GM12878 (cell line): ENCODE measurements around the gene HRG. TPM values are rescaled to one million over a fixed set of nuclear protein-coding genes. Genes with fewer than 3 reads are reported as not detected.

Source experiments
- ATAC-seq: fragments of 200-7000 bp; cut with Tn5 transposase; 3 replicates; pipeline ENCODE4 v1.9.1; 2020; ENCODE audit warnings: mild to moderate bottlenecking, moderate library complexity
- BruUV-seq: library from RNA; stranded (reverse); fragments of 400-500 nt; replicated peaks from 2 replicates; lab custom pipeline; 2021; lab: Mats Ljungman, UMichigan
- CTCF ChIA-PET: fragments of 300-600 bp; sonication (Branson Sonifier 250); formaldehyde crosslinking; extraction: SDS; loops from one replicate; lab custom pipeline; 2021; ENCODE audit warnings: inconsistent platforms; lab: Yijun Ruan, JAX
- POLR2A ChIA-PET: fragments of 350-600 bp; formaldehyde crosslinking; extraction: SDS; loops from one replicate; lab custom pipeline; 2021; ENCODE audit warnings: inconsistent platforms; lab: Charles Lee
- RAD21 ChIA-PET: fragments of 300-600 bp; sonication (Branson Sonifier 250); formaldehyde crosslinking; loops from one replicate; lab custom pipeline; 2023; ENCODE audit warnings: antibody characterized with exemption; ENCODE audit not compliant: unreplicated experiment; lab: Charles Lee
- SMC1A ChIA-PET: fragments of 300-600 bp; sonication (Branson Sonifier 250); formaldehyde crosslinking; loops from one replicate; lab custom pipeline; 2023; ENCODE audit not compliant: unreplicated experiment, uncharacterized antibody; lab: Charles Lee
- DNase-seq: peaks from one replicate; pipeline ENCODE4 v3.0.0-alpha.2; 2011; ENCODE audit warnings: low read depth, low spot score
- FAIRE-seq: peaks from 3 replicates; lab custom pipeline; 2011; peaks lifted over from hg19 to GRCh38; lab: Jason Lieb, UNC
- H2AFZ ChIP-seq: 2 replicates; pipeline ENCODE4 v1.6.0; 2011; ENCODE audit warnings: low read depth, low read length, control low read depth; ENCODE audit not compliant: control insufficient read depth
- H3K27ac ChIP-seq: 2 replicates; pipeline ENCODE4 v1.5.1; 2011; ENCODE audit warnings: control low read depth; ENCODE audit not compliant: control insufficient read depth, insufficient read depth
- H3K27me3 ChIP-seq, 2 experiments: replicated peaks in 1 of 2; 2 replicates each; pipeline versions ENCODE4 v1.6.0 to v1.6.1; 2011; ENCODE audit warnings: low read length in 1 of 2; ENCODE audit not compliant: control insufficient read depth in 2 of 2, insufficient read depth in 2 of 2
- H3K36me3 ChIP-seq, 2 experiments: 2 replicates each; pipeline ENCODE4 v1.5.1; 2011; ENCODE audit warnings: low read length in 1 of 2; ENCODE audit not compliant: control insufficient read depth in 2 of 2, insufficient read depth in 2 of 2
- H3K4me1 ChIP-seq: 2 replicates; pipeline ENCODE4 v1.6.1; 2011; ENCODE audit warnings: mild to moderate bottlenecking, low read length, moderate library complexity, mixed read lengths; ENCODE audit not compliant: control insufficient read depth, insufficient read depth
- H3K4me2 ChIP-seq: 2 replicates; pipeline ENCODE4 v1.6.0; 2011; ENCODE audit warnings: control low read depth; ENCODE audit not compliant: control insufficient read depth, insufficient read depth
- H3K4me3 ChIP-seq: fragments of 200-600 bp; sonication (generic); 2 replicates; pipeline ENCODE4 v1.5.1; 2016
- H3K79me2 ChIP-seq: 2 replicates; pipeline ENCODE4 v1.6.0; 2011; ENCODE audit warnings: low read length; ENCODE audit not compliant: control insufficient read depth, insufficient read depth
- H3K9ac ChIP-seq: 2 replicates; pipeline ENCODE4 v1.8.0; 2011; ENCODE audit warnings: low read length, control low read depth, mixed read lengths; ENCODE audit not compliant: control insufficient read depth, insufficient read depth
- H3K9me3 ChIP-seq: replicated peaks from 3 replicates; pipeline ENCODE4 v1.5.1; 2011; ENCODE audit warnings: mild to moderate bottlenecking, low read length; ENCODE audit not compliant: control insufficient read depth, insufficient read depth
- H4K20me1 ChIP-seq: 2 replicates; pipeline ENCODE4 v1.6.0; 2011; ENCODE audit not compliant: control insufficient read depth, insufficient read depth
- ATF2 ChIP-seq: IDR thresholded peaks from 2 replicates; pipeline ENCODE4 v1.6.1; 2012; ENCODE audit warnings: low read length, inconsistent platforms
- BCLAF1 ChIP-seq: fragments of 450-650 bp; IDR thresholded peaks from 2 replicates; pipeline ENCODE4 v1.6.1; 2017; ENCODE audit warnings: antibody characterized with exemption, mild to moderate bottlenecking, moderate library complexity
- BRCA1 ChIP-seq: IDR thresholded peaks from 2 replicates; pipeline ENCODE4 v1.6.1; 2011; ENCODE audit warnings: low read depth, low read length, improper control_type of control experiment
- CBFB ChIP-seq: IDR thresholded peaks from 2 replicates; pipeline ENCODE4 v1.6.1; 2016; ENCODE audit warnings: antibody characterized with exemption, low read depth
- CUX1 ChIP-seq: IDR thresholded peaks from 2 replicates; pipeline ENCODE4 v1.6.1; 2012; ENCODE audit warnings: improper control_type of control experiment, low read depth, low read length; ENCODE audit not compliant: insufficient replicate concordance
- IKZF1 ChIP-seq: fragments of 450-650 bp; conservative IDR thresholded peaks from 2 replicates; pipeline ENCODE4 v1.6.1; 2017; ENCODE audit warnings: antibody characterized with exemption, mild to moderate bottlenecking
- LARP7 ChIP-seq: fragments of 450-650 bp; IDR thresholded peaks from 2 replicates; pipeline ENCODE4 v1.6.1; 2017; ENCODE audit warnings: mild to moderate bottlenecking
- MTA2 ChIP-seq: fragments of 450-650 bp; IDR thresholded peaks from 2 replicates; pipeline ENCODE4 v1.6.1; 2016; ENCODE audit warnings: low read depth, mild to moderate bottlenecking, moderate library complexity
- NBN ChIP-seq: fragments of 450-650 bp; IDR thresholded peaks from 2 replicates; pipeline ENCODE4 v1.6.1; 2016
- PAX5 ChIP-seq: IDR thresholded peaks from 2 replicates; pipeline ENCODE4 v1.6.1; 2011; ENCODE audit warnings: low read depth, low read length, borderline replicate concordance
- POU2F2 ChIP-seq: IDR thresholded peaks from 3 replicates; pipeline ENCODE4 v1.6.1; 2011; ENCODE audit warnings: low read depth, mild to moderate bottlenecking, low read length, borderline replicate concordance
- RFX5 ChIP-seq: IDR thresholded peaks from 2 replicates; pipeline ENCODE4 v1.6.1; 2011; ENCODE audit warnings: low read depth, low read length, improper control_type of control experiment
- SMARCA5 ChIP-seq: fragments of 450-650 bp; IDR thresholded peaks from 2 replicates; pipeline ENCODE4 v1.6.1; 2017; ENCODE audit warnings: mild to moderate bottlenecking
- WRNIP1 ChIP-seq: IDR thresholded peaks from 2 replicates; pipeline ENCODE4 v1.6.1; 2011; ENCODE audit warnings: low read depth, low read length, improper control_type of control experiment, borderline replicate concordance
- ZNF217 ChIP-seq: fragments of 450-650 bp; IDR thresholded peaks from 2 replicates; pipeline ENCODE4 v1.6.1; 2017; ENCODE audit warnings: antibody characterized with exemption, mild to moderate bottlenecking
- ZNF622 ChIP-seq: fragments of 450-650 bp; IDR thresholded peaks from 2 replicates; pipeline ENCODE4 v1.6.1; 2017; ENCODE audit warnings: mild to moderate bottlenecking, inconsistent platforms
- WGBS: methylation state at CpG from one replicate; pipeline ENCODE4 v1.1.6; 2016; ENCODE audit warnings: low lambda C conversion rate; ENCODE audit not compliant: insufficient replicate concordance, insufficient coverage; ENCODE audit errors: missing lambda C conversion rate; 5-methylcytosine and 5-hydroxymethylcytosine counted together
- in situ Hi-C: fragments of 300-500 bp; cut with MboI; formaldehyde crosslinking; loops from 9 replicates; pipeline ENCODE4 v1.14.3; 2018; ENCODE audit warnings: mixed read lengths
- intact Hi-C: fragments of 100-400 bp; cut with micrococcal nuclease; formaldehyde crosslinking; loops from one replicate; pipeline ENCODE4 v1.14.2; 2022; ENCODE audit not compliant: unreplicated experiment
- polyA plus RNA-seq, 11 experiments: library from polyadenylated mRNA; depleted of rRNA in 4 of 11; unstranded in 6 of 11; stranded (reverse) in 5 of 11; fragments of >200 nt; fragmentation: Nextera tagmentation in 4 of 11; fragmentation: Illumina TruSeq in 1 of 11; extraction: Ambion mirVana in 4 of 11; extraction: Trizol in 1 of 11; gene quantifications; 1 replicate in 1 of 11; 2 replicates in 10 of 11; pipeline versions ENCODE4 v1.2.1 to v1.2.3, GENCODE V29; 2011 to 2016; ENCODE audit warnings: inconsistent platforms in 2 of 11, missing spikeins in 2 of 11, low read depth in 1 of 11
- total RNA-seq, 4 experiments: library from RNA; depleted of rRNA in 3 of 4; stranded (reverse); fragments of >200 nt in 3 of 4; fragmentation: Illumina TruSeq in 1 of 4; extraction: Trizol in 1 of 4; gene quantifications; 2 replicates each; pipeline versions ENCODE4 v1.2.1 to v1.2.3, GENCODE V29; 2013 to 2021

Gene HRG
- total and polyA plus RNA-seq, 10 of the 15 experiments (the other 5 are each of a cell fraction or from before 2014, with no cell fraction given), result 0.21 TPM; not detected in 9

- TF ChIP-seq ATF2, result peak; percentile 36; the same call in 1 of the 2 replicates
- no peak for TF ChIP-seq ZNF622
- peak; percentile 18; the same call in 1 of the 2 replicates for TF ChIP-seq MTA2
- TF ChIP-seq NBN, result 0 out of 2 replicates have a peak, but pooled peaks have one; percentile 73
- TF ChIP-seq RFX5, result no peak
- peak; percentile 74; the same call in 1 of the 3 replicates for TF ChIP-seq POU2F2
- TF ChIP-seq CBFB, result no peak
- no peak for TF ChIP-seq WRNIP1
- TF ChIP-seq IKZF1, result 0 out of 2 replicates have a peak, but pooled peaks have one; percentile 29
- peak; percentile 100 for TF ChIP-seq PAX5
- TF ChIP-seq SMARCA5, result no peak
Measured at GRCh38 chr3:186653080-186653707, 12.6 kb upstream of the HRG start (continued).

- RAD21 ChIA-PET, result no interaction called here
- TF ChIP-seq BCLAF1 (no peak), CUX1 (no peak), ZNF217 (no peak), LARP7 (no peak), BRCA1 (no peak)
Measured at GRCh38 chr3:186653984-186654383, 11.8 kb upstream of the HRG start.

More at GRCh38 chr3:186653984-186654383, 11.8 kb upstream of the HRG start:
- Histone ChIP-seq H3K4me2 (no peak overlapping the region), H3K9me3 (no peaks in the 10 kb centered on the region), H3K36me3 (no peaks in the 10 kb centered on the region), H3K27ac (no peak overlapping the region), H4K20me1 (no peaks in the 10 kb centered on the region), H3K79me2 (no peaks in the 10 kb centered on the region), H3K27me3 (no peaks in the 10 kb centered on the region), H3K9ac (no peak overlapping the region), H2AFZ (no peak overlapping the region), H3K4me1 (peaks cover 17% of the 10 kb centered on the region), H3K4me3 (no peak overlapping the region)
- in situ Hi-C loops, result no loop called here
- SMC1A ChIA-PET, result interaction anchor here (0.6 to 1.3 kb wide), 3 partner anchors 39 to 114 kb away, joined by 3 to 4 read pairs (median 4); no protein-coding TSS in a partner anchor
- FAIRE-seq (no peak), DNase-seq (no peak), ATAC-seq (no peak)
- intact Hi-C loops, result no loop called here
- 97% methylated on average over 6 of the region's 6 CpGs for WGBS
- POLR2A ChIA-PET, result no interaction called here
- CTCF ChIA-PET, result interaction anchor here (2.2 kb wide), 1 partner anchor 38 kb away, joined by 13 read pairs; no protein-coding TSS in a partner anchor
- BruUV-seq, result no TSS peak
